Mucosa of descending colon (tissue), 3 donors: ENCODE results near the gene IMPG2. TPM values are rescaled to one million over a fixed set of nuclear protein-coding genes. Genes with fewer than 3 reads are reported as not detected.

Experiments used
- ATAC-seq: fragments of 200-7000 bp; cut with Tn5 transposase; one replicate; pipeline ENCODE4 v1.9.1; 2020; ENCODE audit warnings: mild to moderate bottlenecking, moderate library complexity
- DNase-seq, 3 donors: peaks; one replicate each; pipeline ENCODE4 v3.0.0-alpha.2; 2020
- H3K36me3 ChIP-seq: fragments of 200-600 bp; one replicate; pipeline ENCODE4 v1.8.0; 2021; ENCODE audit warnings: low read depth, mild to moderate bottlenecking
- H3K4me1 ChIP-seq: fragments of 200-600 bp; one replicate; pipeline ENCODE4 v1.8.0; 2021; ENCODE audit warnings: low read depth, mild to moderate bottlenecking
- H3K4me3 ChIP-seq: fragments of 200-600 bp; one replicate; pipeline ENCODE4 v1.8.0; 2021; ENCODE audit warnings: mild to moderate bottlenecking
- H3K9me3 ChIP-seq: fragments of 200-600 bp; one replicate; pipeline ENCODE4 v1.8.0; 2021; ENCODE audit warnings: mild to moderate bottlenecking
- intact Hi-C, 2 donors: fragments of 100-400 bp; cut with DNase I in 1 of 2; cut with micrococcal nuclease in 1 of 2; formaldehyde crosslinking; loops; one replicate each; pipeline versions ENCODE4 v1.11.0 to v1.11.1; 2022; cut with DNase I, micrococcal nuclease
- total RNA-seq, 3 donors: library from RNA; stranded (reverse); fragmentation: NEBNext Ultra II Directional in 2 of 3; extraction: Animal tissue kit (Norgen Biotek cat#: 25700) in 2 of 3; gene quantifications; one replicate each; pipeline versions ENCODE4 v1.2.1 to v1.2.4, GENCODE V29; 2021 to 2023
- TF ChIP-seq, protein P1 (sequence below): fragments of 200-600 bp; IDR thresholded peaks from one replicate; pipeline ENCODE4 v1.8.0; 2022; ENCODE audit warnings: antibody characterized with exemption, mild to moderate bottlenecking
- donor health status: DM: no; HTN: no; CAD: no; lungs with moderate emphysema.
- donor health status: DM: no; HTN: no; CAD: no.
- donor health status: DM: no; HTN: yes; CAD: no.

The IMPG2 gene
- total RNA-seq, 3 donors from 2014 or later = 0.09 to 0.22 (median 0.12) TPM

DNA sequence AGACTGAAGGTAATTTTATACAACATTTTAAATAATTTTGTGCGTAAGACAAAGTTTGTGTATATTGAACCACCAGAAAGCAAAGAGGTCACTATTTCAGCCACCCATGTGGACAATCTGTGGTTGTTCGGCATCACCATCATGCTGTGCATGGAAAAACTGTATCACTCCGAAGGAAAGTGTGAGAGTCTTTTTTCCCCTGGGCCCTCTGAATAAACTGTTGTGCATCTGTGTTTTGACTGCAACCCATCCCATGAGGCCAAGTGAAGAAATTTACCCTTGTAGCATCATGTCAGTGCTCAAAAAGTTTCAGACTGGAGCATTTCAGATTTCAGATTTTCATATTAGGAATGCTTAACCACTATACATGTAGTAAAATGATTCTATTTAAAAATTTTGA, 85.3 kb downstream of the IMPG2 start:
- ATAC-seq (no peak), DNase-seq (no peak)
- Histone ChIP-seq H3K9me3 (no peaks in the 10 kb centered on the region), H3K4me1 (no peaks in the 10 kb centered on the region), H3K36me3 (no peaks in the 10 kb centered on the region), H3K4me3 (no peak overlapping the region)
- TF ChIP-seq, protein P1, sequence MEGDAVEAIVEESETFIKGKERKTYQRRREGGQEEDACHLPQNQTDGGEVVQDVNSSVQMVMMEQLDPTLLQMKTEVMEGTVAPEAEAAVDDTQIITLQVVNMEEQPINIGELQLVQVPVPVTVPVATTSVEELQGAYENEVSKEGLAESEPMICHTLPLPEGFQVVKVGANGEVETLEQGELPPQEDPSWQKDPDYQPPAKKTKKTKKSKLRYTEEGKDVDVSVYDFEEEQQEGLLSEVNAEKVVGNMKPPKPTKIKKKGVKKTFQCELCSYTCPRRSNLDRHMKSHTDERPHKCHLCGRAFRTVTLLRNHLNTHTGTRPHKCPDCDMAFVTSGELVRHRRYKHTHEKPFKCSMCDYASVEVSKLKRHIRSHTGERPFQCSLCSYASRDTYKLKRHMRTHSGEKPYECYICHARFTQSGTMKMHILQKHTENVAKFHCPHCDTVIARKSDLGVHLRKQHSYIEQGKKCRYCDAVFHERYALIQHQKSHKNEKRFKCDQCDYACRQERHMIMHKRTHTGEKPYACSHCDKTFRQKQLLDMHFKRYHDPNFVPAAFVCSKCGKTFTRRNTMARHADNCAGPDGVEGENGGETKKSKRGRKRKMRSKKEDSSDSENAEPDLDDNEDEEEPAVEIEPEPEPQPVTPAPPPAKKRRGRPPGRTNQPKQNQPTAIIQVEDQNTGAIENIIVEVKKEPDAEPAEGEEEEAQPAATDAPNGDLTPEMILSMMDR = no peak
- intact Hi-C loops = no loop called here

DNA sequence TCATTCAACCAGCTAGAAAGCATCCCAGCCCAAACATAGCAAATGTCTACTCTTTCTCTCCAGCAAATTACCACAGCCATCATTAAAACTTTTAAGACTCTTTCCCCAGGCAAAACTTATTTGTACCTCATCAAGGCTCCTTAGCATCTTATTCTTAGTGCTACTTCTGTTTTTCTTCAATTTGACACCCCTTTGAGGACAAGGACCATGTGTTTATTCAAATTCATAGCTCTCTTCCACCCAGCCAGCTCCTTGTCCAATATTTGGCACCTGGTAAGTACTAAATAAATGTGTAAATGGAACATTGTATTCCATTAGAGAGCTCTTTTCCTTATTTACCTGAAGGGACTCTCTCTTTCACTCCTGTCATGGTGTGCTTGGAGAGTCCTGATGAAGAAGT, 89.8 kb downstream of the IMPG2 start:
- TF ChIP-seq, protein P1 = no peak
- ATAC-seq (no peak), DNase-seq (no peak)
- Histone ChIP-seq H3K36me3 (no peaks in the 10 kb centered on the region), H3K4me3 (no peak overlapping the region), H3K9me3 (no peaks in the 10 kb centered on the region), H3K4me1 (no peaks in the 10 kb centered on the region)
- intact Hi-C loops = no loop called here

DNA sequence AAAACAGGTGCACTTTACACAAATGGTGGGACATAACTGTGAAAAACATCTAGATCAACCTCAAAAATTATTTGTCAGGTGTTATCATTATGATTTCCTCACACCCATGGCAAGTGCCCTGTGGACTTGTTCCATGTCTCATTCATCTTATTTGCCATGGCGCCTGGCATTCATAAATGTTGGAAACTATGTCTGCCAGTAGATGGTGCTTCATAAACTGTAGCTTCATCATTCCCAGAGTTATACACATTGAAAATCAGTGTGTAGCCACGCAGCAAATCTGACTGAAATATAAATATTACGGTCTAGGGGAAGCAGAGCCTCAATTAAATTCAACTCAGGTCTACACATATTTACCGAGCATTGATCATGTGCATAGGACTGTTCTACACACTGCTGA, 90.7 kb downstream of the IMPG2 start:
- TF ChIP-seq, protein P1 = no peak
- H3K36me3 ChIP-seq = no peaks in the 10 kb centered on the region
- H3K4me3 ChIP-seq = no peak overlapping the region
- intact Hi-C loops = no loop called here
- no peaks in the 10 kb centered on the region for H3K4me1 ChIP-seq
- H3K9me3 ChIP-seq = no peaks in the 10 kb centered on the region
- ATAC-seq (no peak), DNase-seq (peak in 1 of 3 donors; percentile 10)

DNA sequence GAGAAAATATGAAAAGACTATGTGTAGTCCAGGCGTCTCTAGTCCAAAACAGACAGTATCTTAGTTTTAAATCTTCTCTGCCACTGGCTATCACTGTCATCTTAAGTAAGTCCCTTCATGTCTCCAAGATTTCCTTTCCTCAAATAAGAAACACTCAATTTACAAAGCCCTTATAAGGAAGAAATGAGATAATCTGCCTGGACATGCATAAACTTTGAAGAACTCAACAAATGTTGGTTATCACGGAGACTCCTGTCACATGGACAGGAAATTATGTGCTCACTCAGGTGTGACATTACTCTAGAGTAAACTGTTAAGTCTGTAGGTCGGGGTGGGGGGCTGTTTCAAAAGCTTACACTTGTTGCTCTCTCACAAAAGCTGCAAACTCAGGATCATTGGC, 91.9 kb downstream of the IMPG2 start:
- Histone ChIP-seq H3K9me3 (no peaks in the 10 kb centered on the region), H3K4me3 (no peak overlapping the region), H3K36me3 (no peaks in the 10 kb centered on the region), H3K4me1 (no peaks in the 10 kb centered on the region)
- TF ChIP-seq, protein P1 = no peak
- no peak for DNase-seq
- ATAC-seq = no peak
- intact Hi-C loops = no loop called here

DNA sequence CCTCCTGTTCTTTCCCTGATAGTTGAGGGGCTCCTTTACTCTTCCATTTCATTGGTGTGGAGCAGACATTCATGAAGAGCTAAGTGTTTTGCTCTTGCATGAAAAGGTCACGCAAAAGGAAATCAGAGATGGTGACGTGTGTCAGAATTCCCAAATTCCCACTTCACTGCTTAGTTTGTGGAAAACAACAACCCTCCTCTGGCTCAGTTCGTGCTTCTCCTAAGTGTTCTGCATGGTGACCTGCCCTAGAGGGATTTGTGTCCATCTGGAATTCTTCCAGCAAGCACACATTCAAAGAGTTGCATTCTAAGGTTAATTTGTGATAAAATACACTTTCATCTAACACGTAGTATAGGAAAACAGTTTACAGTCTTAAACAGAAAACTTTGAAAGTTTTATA, 95.6 kb downstream of the IMPG2 start:
- TF ChIP-seq, protein P1 = no peak
- no peaks in the 10 kb centered on the region for H3K4me1 ChIP-seq
- no peak for DNase-seq
- intact Hi-C loops = no loop called here
- no peaks in the 10 kb centered on the region for H3K9me3 ChIP-seq
- no peak for ATAC-seq
- no peak overlapping the region for H3K4me3 ChIP-seq
- no peaks in the 10 kb centered on the region for H3K36me3 ChIP-seq

DNA sequence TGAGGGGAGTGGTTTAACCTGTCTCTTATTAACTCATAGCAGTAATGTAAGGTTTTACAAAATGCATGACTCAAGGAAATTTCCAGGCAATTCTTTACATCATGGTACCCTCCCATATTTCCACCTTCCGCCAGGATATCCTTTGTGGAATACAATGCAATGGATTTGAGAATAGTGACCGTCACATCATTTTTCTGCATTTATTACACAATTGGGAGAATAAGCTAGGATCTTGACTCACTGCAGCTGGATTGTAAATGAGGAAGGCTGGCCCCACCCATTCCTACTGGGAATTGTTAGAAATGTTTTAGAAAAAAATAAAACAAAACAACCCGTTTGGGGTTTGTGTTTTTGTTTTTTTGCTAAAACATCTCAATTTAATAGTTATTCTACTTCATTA, 97.4 kb downstream of the IMPG2 start:
- no peaks in the 10 kb centered on the region for H3K36me3 ChIP-seq
- TF ChIP-seq, protein P1 = no peak
- H3K9me3 ChIP-seq = no peaks in the 10 kb centered on the region
- DNase-seq = no peak
- intact Hi-C loops = no loop called here
- H3K4me3 ChIP-seq = no peak overlapping the region
- no peak for ATAC-seq
- H3K4me1 ChIP-seq = no peaks in the 10 kb centered on the region
